22Rv1 (cell line): Measurements from ENCODE around the gene STON1.

ENCODE experiments used
- CTCF ChIP-seq: fragments of 450-650 bp; IDR thresholded peaks from 2 replicates; pipeline ENCODE4 v1.5.1; 2017; ENCODE audit warnings: mild to moderate bottlenecking
- ZFX ChIP-seq: fragments of 450-650 bp; IDR thresholded peaks from 2 replicates; pipeline ENCODE4 v1.6.1; 2017; ENCODE audit warnings: antibody characterized with exemption, borderline replicate concordance

GRCh38 chr2:48528431-48528830 is 1.5 kb upstream of the STON1 start:
- TF ChIP-seq ZFX (no peak), CTCF (no peak)
